HepG2 (cell line): ENCODE data around the gene SSH3. TPM values are rescaled to one million over a fixed set of nuclear protein-coding genes. Genes with fewer than 3 reads are reported as not detected.

Experiments used
- DNMT3B ChIP-seq: conservative IDR thresholded peaks from 2 replicates; pipeline ENCODE4 v1.6.1; 2016; ENCODE audit warnings: missing biosample characterization, control low read depth
- FOXO1 ChIP-seq: sonication (generic); formaldehyde crosslinking; IDR thresholded peaks from 2 replicates; pipeline ENCODE4 v1.4.0; 2020; ENCODE audit warnings: missing genetic modification reagents
- JDP2 ChIP-seq: sonication (generic); formaldehyde crosslinking; IDR thresholded peaks from 2 replicates; pipeline ENCODE4 v1.8.1; 2022; ENCODE audit warnings: missing genetic modification reagents, borderline replicate concordance
- MED1 ChIP-seq: sonication (generic); formaldehyde crosslinking; IDR thresholded peaks from 2 replicates; pipeline ENCODE4 v1.4.0; 2020; ENCODE audit warnings: missing genetic modification reagents
- NFRKB ChIP-seq: fragments of 450-650 bp; IDR thresholded peaks from 2 replicates; pipeline ENCODE4 v1.6.1; 2017
- NONO ChIP-seq, 2 experiments: fragments of 450-650 bp in 1 of 2; sonication (generic) in 1 of 2; formaldehyde crosslinking in 1 of 2; IDR thresholded peaks in 1 of 2; conservative IDR thresholded peaks in 1 of 2; 2 replicates each; pipeline versions ENCODE4 v1.6.1 to v1.8.0; 2017 to 2022; ENCODE audit warnings: mild to moderate bottlenecking in 1 of 2, missing genetic modification reagents in 1 of 2, moderate library complexity in 1 of 2
- PAWR ChIP-seq: sonication (generic); formaldehyde crosslinking; IDR thresholded peaks from 2 replicates; pipeline ENCODE4 v1.4.0; 2020; ENCODE audit warnings: missing genetic modification reagents, mild to moderate bottlenecking, borderline replicate concordance
- POGZ ChIP-seq: sonication (generic); formaldehyde crosslinking; IDR thresholded peaks from 2 replicates; pipeline ENCODE4 v1.4.0; 2020; ENCODE audit warnings: mild to moderate bottlenecking, missing genetic modification reagents
- PTBP1 ChIP-seq: fragments of 200-400 bp; formaldehyde crosslinking; IDR thresholded peaks from 2 replicates; pipeline ENCODE4 v1.6.1; 2018; ENCODE audit warnings: low read length, low read depth; ENCODE audit not compliant: poor library complexity, severe bottlenecking
- SMC3 ChIP-seq: IDR thresholded peaks from 2 replicates; pipeline ENCODE4 v1.6.1; 2011; ENCODE audit warnings: low read length, improper control_type of control experiment
- ZFP36L1 ChIP-seq: sonication (generic); formaldehyde crosslinking; IDR thresholded peaks from 2 replicates; pipeline ENCODE4 v1.8.0; 2022; ENCODE audit warnings: mild to moderate bottlenecking, missing genetic modification reagents, moderate library complexity
- ZFP82 ChIP-seq: sonication (generic); formaldehyde crosslinking; IDR thresholded peaks from 2 replicates; pipeline ENCODE4 v1.5.1; 2020; ENCODE audit warnings: mild to moderate bottlenecking, missing genetic modification reagents, borderline replicate concordance
- ZMYM4 ChIP-seq: sonication (generic); formaldehyde crosslinking; IDR thresholded peaks from 2 replicates; pipeline ENCODE4 v1.8.1; 2023; ENCODE audit warnings: mild to moderate bottlenecking, missing genetic modification reagents
- ZNF12 ChIP-seq: sonication (generic); formaldehyde crosslinking; IDR thresholded peaks from 2 replicates; pipeline ENCODE4 v1.5.0; 2020; ENCODE audit warnings: missing genetic modification reagents
- ZNF138 ChIP-seq: sonication (generic); formaldehyde crosslinking; IDR thresholded peaks from 2 replicates; pipeline ENCODE4 v1.5.0; 2020; ENCODE audit warnings: mild to moderate bottlenecking, low read depth, missing genetic modification reagents
- ZNF572 ChIP-seq: sonication (generic); formaldehyde crosslinking; IDR thresholded peaks from 2 replicates; pipeline ENCODE4 v1.5.1; 2020; ENCODE audit warnings: mild to moderate bottlenecking, missing genetic modification reagents
- ZNF589 ChIP-seq: sonication (generic); formaldehyde crosslinking; conservative IDR thresholded peaks from 2 replicates; pipeline ENCODE4 v1.8.0; 2022; ENCODE audit warnings: mild to moderate bottlenecking, moderate library complexity, missing genetic modification reagents
- polyA plus RNA-seq, 8 experiments: library from polyadenylated mRNA; depleted of rRNA in 3 of 8; stranded (reverse) in 7 of 8; unstranded in 1 of 8; fragments of >200 nt; fragmentation: Illumina TruSeq in 4 of 8; extraction: Trizol in 4 of 8; gene quantifications; 2 replicates each; pipeline versions ENCODE4 v1.2.1 to v1.2.3, GENCODE V29; 2011 to 2016; ENCODE audit warnings: low read depth in 4 of 8, missing spikeins in 1 of 8, mixed read lengths in 1 of 8; ENCODE audit not compliant: insufficient read depth in 1 of 8
- total RNA-seq, 5 experiments: library from RNA; depleted of rRNA; stranded (reverse); fragments of >200 nt; fragmentation: Illumina TruSeq; extraction: Trizol; gene quantifications; 2 replicates each; pipeline ENCODE4 v1.2.3, GENCODE V29; 2016; ENCODE audit warnings: low read depth in 1 of 5
- TF ChIP-seq, protein P1 (sequence below): sonication (generic); formaldehyde crosslinking; IDR thresholded peaks from 2 replicates; pipeline ENCODE4 v1.5.1; 2020; ENCODE audit warnings: mild to moderate bottlenecking, missing genetic modification reagents, moderate library complexity
- TF ChIP-seq, protein P2 (sequence below): sonication (generic); formaldehyde crosslinking; IDR thresholded peaks from 2 replicates; pipeline ENCODE4 v1.8.0; 2022; ENCODE audit warnings: missing genetic modification reagents, low read depth, mild to moderate bottlenecking, borderline replicate concordance
- TF ChIP-seq, protein P3 (sequence below): IDR thresholded peaks from 2 replicates; pipeline ENCODE4 v1.6.1; 2016; ENCODE audit warnings: low read depth, missing genetic modification reagents, missing compliant biosample characterization

The SSH3 gene
- total and polyA plus RNA-seq, 2 of the 13 experiments (the other 11 are each of a cell fraction or from before 2014, with no cell fraction given), result 12.4 to 18.8 TPM

DNA sequence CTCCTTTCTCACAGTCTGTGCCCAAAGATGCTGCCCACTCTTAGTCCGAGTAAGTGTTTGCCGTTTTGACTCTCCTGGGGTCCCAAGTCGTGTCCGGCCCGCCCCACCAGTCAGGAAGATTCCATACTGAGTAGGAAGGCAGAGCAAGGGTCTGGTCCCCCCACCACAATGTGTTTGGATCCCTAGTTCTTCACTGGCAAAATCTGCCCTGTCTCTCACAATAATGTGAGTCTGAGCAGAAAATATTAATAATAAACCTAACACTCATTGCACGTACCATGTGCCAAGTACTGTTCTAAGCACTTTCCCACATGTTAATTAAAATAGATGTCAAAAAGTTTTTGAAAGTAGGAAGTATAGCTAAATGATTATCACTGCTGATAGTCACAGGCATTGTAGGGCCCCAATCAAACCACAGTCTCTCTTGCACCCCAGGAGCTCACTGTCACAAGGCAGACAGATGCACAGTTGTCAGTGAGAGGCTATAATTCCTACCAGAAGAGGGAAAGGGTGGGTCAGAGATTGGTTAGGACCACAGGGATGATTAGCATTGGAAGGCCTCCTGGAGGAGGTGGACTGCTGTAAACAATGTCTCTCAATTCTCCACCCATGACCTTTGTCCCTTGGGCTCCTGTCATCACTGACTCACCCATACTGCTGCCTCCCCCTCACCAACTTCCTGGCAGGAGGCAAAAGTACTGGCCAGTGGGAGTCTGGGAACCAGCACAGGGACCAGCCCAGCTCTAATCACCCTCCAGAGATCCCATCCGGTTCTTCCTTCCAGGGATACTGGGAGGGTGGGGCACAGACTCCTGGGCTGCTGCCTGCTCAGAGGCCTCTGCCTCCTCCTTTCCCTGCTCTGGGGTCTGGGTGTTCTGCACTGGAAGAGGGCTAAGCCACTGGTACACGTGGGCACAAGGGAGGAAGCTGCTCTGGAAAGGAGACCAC is 51.0 kb downstream of the SSH3 start (continued):
- TF ChIP-seq, protein P1, sequence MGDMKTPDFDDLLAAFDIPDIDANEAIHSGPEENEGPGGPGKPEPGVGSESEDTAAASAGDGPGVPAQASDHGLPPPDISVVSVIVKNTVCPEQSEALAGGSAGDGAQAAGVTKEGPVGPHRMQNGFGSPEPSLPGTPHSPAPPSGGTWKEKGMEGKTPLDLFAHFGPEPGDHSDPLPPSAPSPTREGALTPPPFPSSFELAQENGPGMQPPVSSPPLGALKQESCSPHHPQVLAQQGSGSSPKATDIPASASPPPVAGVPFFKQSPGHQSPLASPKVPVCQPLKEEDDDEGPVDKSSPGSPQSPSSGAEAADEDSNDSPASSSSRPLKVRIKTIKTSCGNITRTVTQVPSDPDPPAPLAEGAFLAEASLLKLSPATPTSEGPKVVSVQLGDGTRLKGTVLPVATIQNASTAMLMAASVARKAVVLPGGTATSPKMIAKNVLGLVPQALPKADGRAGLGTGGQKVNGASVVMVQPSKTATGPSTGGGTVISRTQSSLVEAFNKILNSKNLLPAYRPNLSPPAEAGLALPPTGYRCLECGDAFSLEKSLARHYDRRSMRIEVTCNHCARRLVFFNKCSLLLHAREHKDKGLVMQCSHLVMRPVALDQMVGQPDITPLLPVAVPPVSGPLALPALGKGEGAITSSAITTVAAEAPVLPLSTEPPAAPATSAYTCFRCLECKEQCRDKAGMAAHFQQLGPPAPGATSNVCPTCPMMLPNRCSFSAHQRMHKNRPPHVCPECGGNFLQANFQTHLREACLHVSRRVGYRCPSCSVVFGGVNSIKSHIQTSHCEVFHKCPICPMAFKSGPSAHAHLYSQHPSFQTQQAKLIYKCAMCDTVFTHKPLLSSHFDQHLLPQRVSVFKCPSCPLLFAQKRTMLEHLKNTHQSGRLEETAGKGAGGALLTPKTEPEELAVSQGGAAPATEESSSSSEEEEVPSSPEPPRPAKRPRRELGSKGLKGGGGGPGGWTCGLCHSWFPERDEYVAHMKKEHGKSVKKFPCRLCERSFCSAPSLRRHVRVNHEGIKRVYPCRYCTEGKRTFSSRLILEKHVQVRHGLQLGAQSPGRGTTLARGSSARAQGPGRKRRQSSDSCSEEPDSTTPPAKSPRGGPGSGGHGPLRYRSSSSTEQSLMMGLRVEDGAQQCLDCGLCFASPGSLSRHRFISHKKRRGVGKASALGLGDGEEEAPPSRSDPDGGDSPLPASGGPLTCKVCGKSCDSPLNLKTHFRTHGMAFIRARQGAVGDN (CRISPR knock-in tag), result peak; percentile 77
- TF ChIP-seq ZFP36L1 (CRISPR knock-in tag) (peak; percentile 1; the same call in 1 of the 2 replicates), NONO (IDR thresholded peaks at IDR 0.05) (no peak), NONO (CRISPR knock-in tag; conservative IDR thresholded peaks at IDR 0.05) (no peak), ZNF138 (CRISPR knock-in tag) (no peak), POGZ (CRISPR knock-in tag) (peak; percentile 71; the same call in 1 of the 2 replicates), NFRKB (no peak), DNMT3B (CRISPR knock-in tag) (no peak), PTBP1 (no peak), ZNF589 (CRISPR knock-in tag) (no peak), ZNF12 (CRISPR knock-in tag) (peak; percentile 72; the same call in 1 of the 2 replicates), PAWR (CRISPR knock-in tag) (no peak), ZMYM4 (CRISPR knock-in tag) (no peak), JDP2 (CRISPR knock-in tag) (no peak), SMC3 (no peak), FOXO1 (CRISPR knock-in tag) (peak; percentile 92), MED1 (peak; percentile 73), ZNF572 (CRISPR knock-in tag) (no peak), ZFP82 (no peak)
- TF ChIP-seq, protein P2, sequence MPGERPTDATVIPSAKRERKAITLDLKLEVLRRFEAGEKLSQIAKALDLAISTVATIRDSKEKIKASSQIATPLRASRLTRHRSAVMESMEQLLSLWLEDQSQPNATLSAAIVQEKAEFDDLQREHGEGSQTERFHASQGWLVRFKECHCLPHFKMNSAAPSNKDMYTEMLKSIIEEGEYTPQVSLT (CRISPR knock-in tag), result no peak
- TF ChIP-seq, protein P3, sequence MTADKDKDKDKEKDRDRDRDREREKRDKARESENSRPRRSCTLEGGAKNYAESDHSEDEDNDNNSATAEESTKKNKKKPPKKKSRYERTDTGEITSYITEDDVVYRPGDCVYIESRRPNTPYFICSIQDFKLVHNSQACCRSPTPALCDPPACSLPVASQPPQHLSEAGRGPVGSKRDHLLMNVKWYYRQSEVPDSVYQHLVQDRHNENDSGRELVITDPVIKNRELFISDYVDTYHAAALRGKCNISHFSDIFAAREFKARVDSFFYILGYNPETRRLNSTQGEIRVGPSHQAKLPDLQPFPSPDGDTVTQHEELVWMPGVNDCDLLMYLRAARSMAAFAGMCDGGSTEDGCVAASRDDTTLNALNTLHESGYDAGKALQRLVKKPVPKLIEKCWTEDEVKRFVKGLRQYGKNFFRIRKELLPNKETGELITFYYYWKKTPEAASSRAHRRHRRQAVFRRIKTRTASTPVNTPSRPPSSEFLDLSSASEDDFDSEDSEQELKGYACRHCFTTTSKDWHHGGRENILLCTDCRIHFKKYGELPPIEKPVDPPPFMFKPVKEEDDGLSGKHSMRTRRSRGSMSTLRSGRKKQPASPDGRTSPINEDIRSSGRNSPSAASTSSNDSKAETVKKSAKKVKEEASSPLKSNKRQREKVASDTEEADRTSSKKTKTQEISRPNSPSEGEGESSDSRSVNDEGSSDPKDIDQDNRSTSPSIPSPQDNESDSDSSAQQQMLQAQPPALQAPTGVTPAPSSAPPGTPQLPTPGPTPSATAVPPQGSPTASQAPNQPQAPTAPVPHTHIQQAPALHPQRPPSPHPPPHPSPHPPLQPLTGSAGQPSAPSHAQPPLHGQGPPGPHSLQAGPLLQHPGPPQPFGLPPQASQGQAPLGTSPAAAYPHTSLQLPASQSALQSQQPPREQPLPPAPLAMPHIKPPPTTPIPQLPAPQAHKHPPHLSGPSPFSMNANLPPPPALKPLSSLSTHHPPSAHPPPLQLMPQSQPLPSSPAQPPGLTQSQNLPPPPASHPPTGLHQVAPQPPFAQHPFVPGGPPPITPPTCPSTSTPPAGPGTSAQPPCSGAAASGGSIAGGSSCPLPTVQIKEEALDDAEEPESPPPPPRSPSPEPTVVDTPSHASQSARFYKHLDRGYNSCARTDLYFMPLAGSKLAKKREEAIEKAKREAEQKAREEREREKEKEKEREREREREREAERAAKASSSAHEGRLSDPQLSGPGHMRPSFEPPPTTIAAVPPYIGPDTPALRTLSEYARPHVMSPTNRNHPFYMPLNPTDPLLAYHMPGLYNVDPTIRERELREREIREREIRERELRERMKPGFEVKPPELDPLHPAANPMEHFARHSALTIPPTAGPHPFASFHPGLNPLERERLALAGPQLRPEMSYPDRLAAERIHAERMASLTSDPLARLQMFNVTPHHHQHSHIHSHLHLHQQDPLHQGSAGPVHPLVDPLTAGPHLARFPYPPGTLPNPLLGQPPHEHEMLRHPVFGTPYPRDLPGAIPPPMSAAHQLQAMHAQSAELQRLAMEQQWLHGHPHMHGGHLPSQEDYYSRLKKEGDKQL (CRISPR knock-in tag), result no peak
